Mucosa of descending colon (tissue), 3 donors: ENCODE measurements around the gene PAQR4. TPM values are rescaled to one million over a fixed set of nuclear protein-coding genes. Genes with fewer than 3 reads are reported as not detected.
"Not testable (repeated sequence)": the region's sequence is repeated elsewhere in the genome, so short reads cannot be mapped to it uniquely, and the experiment has no call there.

Experiments
- ATAC-seq: fragments of 200-7000 bp; cut with Tn5 transposase; one replicate; pipeline ENCODE4 v1.9.1; 2020; ENCODE audit warnings: mild to moderate bottlenecking, moderate library complexity
- DNase-seq, 3 donors: peaks; one replicate each; pipeline ENCODE4 v3.0.0-alpha.2; 2020
- H3K36me3 ChIP-seq: fragments of 200-600 bp; one replicate; pipeline ENCODE4 v1.8.0; 2021; ENCODE audit warnings: low read depth, mild to moderate bottlenecking
- H3K4me1 ChIP-seq: fragments of 200-600 bp; one replicate; pipeline ENCODE4 v1.8.0; 2021; ENCODE audit warnings: low read depth, mild to moderate bottlenecking
- H3K4me3 ChIP-seq: fragments of 200-600 bp; one replicate; pipeline ENCODE4 v1.8.0; 2021; ENCODE audit warnings: mild to moderate bottlenecking
- H3K9me3 ChIP-seq: fragments of 200-600 bp; one replicate; pipeline ENCODE4 v1.8.0; 2021; ENCODE audit warnings: mild to moderate bottlenecking
- CTCF ChIP-seq: fragments of 200-600 bp; IDR thresholded peaks from one replicate; pipeline ENCODE4 v1.8.0; 2022; ENCODE audit warnings: antibody characterized with exemption, mild to moderate bottlenecking
- intact Hi-C, 2 donors: fragments of 100-400 bp; cut with DNase I in 1 of 2; cut with micrococcal nuclease in 1 of 2; formaldehyde crosslinking; loops; one replicate each; pipeline versions ENCODE4 v1.11.0 to v1.11.1; 2022; cut with DNase I, micrococcal nuclease
- total RNA-seq, 3 donors: library from RNA; stranded (reverse); fragmentation: NEBNext Ultra II Directional in 2 of 3; extraction: Animal tissue kit (Norgen Biotek cat#: 25700) in 2 of 3; gene quantifications; one replicate each; pipeline versions ENCODE4 v1.2.1 to v1.2.4, GENCODE V29; 2021 to 2023
- donor health status: DM: no; HTN: no; CAD: no; lungs with moderate emphysema.
- donor health status: DM: no; HTN: no; CAD: no.
- donor health status: DM: no; HTN: yes; CAD: no.

Gene PAQR4
- total RNA-seq, 3 donors from 2014 or later: 4.2 to 16.1 (median 8.0) TPM

GRCh38 chr16:2930236-2930635 is 38.9 kb upstream of the PAQR4 start:
- no peak for TF ChIP-seq CTCF
- Histone ChIP-seq H3K9me3 (no peaks in the 10 kb centered on the region), H3K4me3 (no peak overlapping the region), H3K36me3 (peaks cover 3% of the 10 kb centered on the region), H3K4me1 (peaks cover 5% of the 10 kb centered on the region)
- no peak for DNase-seq
- intact Hi-C loops: no loop called here
- no peak for ATAC-seq

GRCh38 chr16:2931231-2931914 is 37.8 kb upstream of the PAQR4 start:
- H3K36me3 ChIP-seq, DNase-seq, intact Hi-C loops, H3K4me1 ChIP-seq, H3K9me3 ChIP-seq, ATAC-seq, H3K4me3 ChIP-seq: not testable (repeated sequence)

GRCh38 chr16:2933136-2933535 is 36.0 kb upstream of the PAQR4 start:
- no peaks in the 10 kb centered on the region for H3K9me3 ChIP-seq
- intact Hi-C loops: no loop called here
- H3K4me3 ChIP-seq: no peak overlapping the region
- ATAC-seq (no peak), DNase-seq (no peak)
- H3K4me1 ChIP-seq: no peaks in the 10 kb centered on the region
- no peak for TF ChIP-seq CTCF
- H3K36me3 ChIP-seq: peaks cover 8% of the 10 kb centered on the region

- no peaks in the 10 kb centered on the region for H3K9me3 ChIP-seq
- TF ChIP-seq CTCF: no peak
- ATAC-seq (no peak), DNase-seq (no peak)
- H3K4me1 ChIP-seq: no peaks in the 10 kb centered on the region
- no peak overlapping the region for H3K4me3 ChIP-seq
- intact Hi-C loops: no loop called here
- H3K36me3 ChIP-seq: peaks cover 8% of the 10 kb centered on the region
These were observed 35.4 kb upstream of the PAQR4 start for GRCh38 chr16:2933701-2934100.

GRCh38 chr16:2934450-2934849 is 34.7 kb upstream of the PAQR4 start:
- Histone ChIP-seq H3K4me3 (no peak overlapping the region), H3K4me1 (no peaks in the 10 kb centered on the region), H3K36me3 (peaks cover 8% of the 10 kb centered on the region), H3K9me3 (no peaks in the 10 kb centered on the region)
- TF ChIP-seq CTCF: no peak
- no peak for ATAC-seq
- no peak for DNase-seq
- intact Hi-C loops: no loop called here

GRCh38 chr16:2936436-2937011 is 32.6 kb upstream of the PAQR4 start:
- Histone ChIP-seq H3K9me3 (no peaks in the 10 kb centered on the region), H3K4me3 (no peak overlapping the region), H3K4me1 (no peaks in the 10 kb centered on the region), H3K36me3 (peaks cover 8% of the 10 kb centered on the region)
- DNase-seq (no peak), ATAC-seq (no peak)
- intact Hi-C loops: no loop called here
- TF ChIP-seq CTCF: no peak
